Measurements from ENCODE around the gene PTGS1.
"Not testable (repeated sequence)": the region's sequence is repeated elsewhere in the genome, so short reads cannot be mapped to it uniquely, and the experiment has no call there.

PTGS1 gene

DNA sequence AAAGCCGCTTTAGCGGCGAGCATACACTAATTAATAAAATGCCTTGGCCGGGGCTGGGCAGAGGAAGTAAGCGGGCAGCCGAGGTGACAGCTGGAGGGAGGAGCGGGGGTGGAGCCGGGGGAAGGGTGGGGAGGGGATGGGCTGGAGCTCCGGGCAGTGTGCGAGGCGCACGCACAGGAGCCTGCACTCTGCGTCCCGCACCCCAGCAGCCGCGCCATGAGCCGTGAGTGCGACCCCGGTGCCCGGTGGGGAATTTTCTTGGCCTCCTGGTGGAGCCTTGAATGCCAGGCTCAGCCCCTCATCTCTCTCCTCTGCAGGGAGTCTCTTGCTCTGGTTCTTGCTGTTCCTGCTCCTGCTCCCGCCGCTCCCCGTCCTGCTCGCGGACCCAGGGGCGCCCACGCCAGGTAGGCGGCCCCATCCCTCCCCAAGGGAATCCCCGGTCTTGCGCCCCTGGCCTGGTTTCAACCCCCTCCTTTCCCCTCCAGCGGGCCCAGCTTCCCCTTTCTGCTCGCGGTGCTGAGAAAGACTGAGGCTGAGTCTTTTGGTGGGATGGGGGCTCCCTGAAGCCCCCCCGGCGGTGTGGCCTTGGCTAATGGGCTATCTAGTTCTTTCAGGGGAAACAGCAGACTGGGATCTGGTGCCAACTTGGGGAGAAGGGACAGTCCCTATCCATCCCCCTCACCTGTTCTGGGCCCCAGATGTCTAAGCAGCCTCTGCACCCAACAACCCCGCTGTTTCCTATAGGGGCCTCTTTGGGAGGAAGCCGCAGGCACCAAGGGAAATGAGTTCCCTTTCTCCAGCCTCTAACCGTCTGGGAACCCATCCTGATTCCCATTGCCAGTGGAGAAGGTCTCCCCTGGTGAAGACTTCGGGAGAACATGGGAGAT is at the start of gene PTGS1:
PTGS1 (plus strand) TSS at position 156 of the 887 bp plus-strand sequence; CDS start at position 217, 61 bp downstream.
- DNase-seq (ENCODE audit: low read depth): no peak

DNA sequence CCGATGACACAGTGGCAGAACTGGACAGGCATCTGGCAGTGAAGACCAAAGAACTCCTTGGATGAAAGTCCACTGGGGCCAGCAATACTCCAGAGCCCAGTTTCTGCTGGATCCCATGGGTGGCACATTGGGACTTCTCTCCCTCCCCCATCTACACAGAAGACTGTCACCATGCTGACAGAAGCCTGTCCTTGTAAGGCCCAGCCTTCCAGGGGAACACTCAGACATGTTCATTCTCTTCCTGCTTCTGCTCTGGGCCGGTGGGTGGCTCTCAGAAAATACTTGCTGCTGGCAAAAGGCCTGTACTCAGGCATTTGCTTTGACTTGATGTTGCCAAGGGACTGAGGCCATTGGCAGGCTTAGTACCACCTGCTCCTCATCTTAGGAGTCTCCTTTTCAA is 48.3 kb upstream of the PTGS1 start:
- no peak for DNase-seq (ENCODE audit: low read depth)

DNA sequence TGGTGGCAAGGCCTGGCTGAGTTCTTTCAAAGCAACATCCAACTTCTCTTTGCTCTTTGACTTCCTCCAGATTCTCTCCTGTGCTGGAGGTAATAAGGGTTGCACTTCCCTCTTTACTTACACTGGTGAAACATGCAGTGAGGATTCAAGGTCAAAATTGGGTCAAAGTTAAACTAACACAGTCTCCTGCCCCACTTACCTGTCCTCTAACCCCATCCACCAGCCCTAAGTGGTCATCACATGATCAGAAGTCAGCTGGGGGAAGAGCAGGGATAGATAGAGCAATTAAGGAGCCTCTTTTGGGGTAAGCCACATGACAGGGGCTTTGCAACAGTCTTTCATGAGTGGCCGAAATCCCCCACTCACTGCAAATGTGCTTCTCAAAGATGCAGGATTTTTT is 46.2 kb upstream of the PTGS1 start:
- DNase-seq (ENCODE audit: low read depth): not testable (repeated sequence)

DNA sequence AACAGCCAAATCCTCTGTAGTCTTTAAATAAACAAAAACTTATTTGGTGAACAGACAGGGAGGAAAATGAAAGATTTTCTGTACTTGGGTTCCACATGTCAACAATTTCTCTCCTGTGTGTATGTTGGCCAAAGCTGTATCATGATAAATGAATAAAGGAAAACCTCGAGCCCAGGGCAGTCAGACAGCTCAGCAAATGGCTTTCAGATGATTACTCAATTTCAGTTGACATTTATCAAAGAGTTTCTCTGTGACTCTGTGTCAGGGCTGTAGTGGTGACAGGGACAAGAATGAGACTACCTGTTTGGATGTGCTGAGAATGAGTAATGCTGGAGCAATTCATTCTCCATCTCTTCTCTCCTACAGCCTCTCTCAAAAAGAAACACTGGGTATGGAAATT is 45.7 kb upstream of the PTGS1 start:
- no peak for DNase-seq (ENCODE audit: low read depth)

DNA sequence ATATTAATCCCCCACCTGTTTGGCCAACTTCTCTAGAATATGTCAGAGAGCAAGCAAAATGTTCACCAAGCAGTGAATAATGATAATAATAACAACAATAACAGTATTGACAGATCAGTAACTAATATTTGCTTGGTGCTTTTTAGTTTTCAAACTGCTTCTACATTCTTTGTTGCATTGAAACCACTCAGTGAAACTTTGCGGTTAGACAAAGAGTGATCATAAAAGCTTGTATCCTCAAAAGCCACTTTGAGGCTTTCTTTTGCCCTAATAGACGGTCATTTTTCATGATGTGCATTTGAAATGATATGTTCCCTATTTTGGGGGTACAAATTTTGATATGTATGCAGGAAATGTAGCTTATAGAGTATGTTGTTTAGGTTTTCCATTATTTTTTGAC is 43.6 kb upstream of the PTGS1 start:
- DNase-seq (ENCODE audit: low read depth): no peak

DNA sequence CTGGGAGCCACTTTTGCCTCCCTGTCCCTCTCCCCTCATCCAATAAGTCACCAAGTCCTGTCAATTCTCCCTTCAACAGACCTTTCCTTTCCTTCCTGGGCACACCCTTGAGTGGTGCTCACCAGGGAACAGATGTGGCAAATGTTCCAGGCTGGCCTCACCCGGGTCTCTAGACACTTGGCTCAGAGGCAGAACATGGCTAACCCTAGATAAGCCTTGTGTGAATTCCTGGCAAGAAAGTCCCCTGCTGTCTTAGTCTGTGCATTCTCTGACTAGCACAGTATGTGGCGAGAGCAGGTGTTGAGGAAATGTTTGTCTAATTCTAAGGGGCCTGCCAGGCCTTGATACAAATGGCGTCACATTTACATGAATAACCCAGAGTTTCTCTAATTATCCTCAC is 41.2 kb upstream of the PTGS1 start:
- DNase-seq (ENCODE audit: low read depth): no peak

DNA sequence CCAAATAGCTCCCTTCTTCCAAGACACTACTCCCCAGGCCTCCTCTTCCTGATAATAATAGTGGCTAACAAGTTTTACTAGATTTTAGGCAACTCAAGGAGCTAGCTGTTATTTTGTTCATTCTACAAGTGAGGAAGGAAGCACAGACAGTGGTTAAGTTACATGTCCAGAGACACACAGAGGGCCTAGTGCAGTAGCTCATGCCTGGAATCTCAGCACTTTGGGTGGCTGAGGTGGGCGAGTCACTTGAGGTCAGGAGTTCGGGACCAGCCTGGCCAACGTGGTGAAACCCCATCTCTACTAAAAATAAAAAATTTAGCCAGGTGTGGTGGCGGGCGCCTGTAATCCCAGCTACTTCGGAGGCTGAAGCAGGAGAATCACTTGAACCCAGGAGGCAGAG is 40.4 kb upstream of the PTGS1 start:
- not testable (repeated sequence) for DNase-seq (ENCODE audit: low read depth)

DNA sequence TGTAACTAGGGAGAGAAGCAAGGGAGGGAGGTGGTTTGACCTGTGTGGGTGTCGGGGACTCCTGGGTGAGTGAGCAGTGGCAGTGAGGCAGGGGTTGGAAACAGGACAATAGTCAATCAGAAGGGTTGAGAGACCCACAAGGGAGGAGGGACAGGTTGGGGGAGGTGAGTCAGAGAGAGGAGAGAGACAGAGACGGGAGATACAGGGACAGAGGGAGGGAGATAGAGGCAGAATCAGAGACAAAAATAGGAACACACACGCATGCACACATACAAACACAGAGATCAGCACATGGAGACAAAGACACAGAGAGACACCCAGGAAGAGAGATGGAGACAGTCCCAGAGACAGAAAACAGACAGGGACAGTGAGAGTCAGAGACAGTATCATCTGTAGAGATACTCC is 39.3 kb upstream of the PTGS1 start:
- DNase-seq (ENCODE audit: low read depth): no peak

DNA sequence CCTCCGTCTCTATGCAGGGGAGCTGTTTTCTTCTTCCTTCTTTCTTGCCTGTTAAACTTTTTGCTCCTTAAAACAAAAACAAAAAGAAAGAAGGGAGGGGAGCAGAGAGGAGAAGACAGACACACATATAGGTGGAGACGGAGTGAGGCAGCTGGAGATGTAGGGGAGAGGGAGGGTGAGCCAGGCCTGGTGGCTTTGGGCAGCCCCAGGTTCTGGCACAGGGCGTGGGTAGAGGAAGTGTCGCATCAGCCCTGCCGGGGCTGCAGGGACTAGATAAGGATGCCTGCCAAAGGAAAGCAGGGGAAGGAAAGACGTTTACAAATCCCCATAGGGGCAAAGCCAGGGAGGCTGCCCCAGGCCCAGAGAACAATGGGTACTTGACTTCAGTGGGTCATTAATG is 38.7 kb upstream of the PTGS1 start:
- DNase-seq (ENCODE audit: low read depth): no peak

DNA sequence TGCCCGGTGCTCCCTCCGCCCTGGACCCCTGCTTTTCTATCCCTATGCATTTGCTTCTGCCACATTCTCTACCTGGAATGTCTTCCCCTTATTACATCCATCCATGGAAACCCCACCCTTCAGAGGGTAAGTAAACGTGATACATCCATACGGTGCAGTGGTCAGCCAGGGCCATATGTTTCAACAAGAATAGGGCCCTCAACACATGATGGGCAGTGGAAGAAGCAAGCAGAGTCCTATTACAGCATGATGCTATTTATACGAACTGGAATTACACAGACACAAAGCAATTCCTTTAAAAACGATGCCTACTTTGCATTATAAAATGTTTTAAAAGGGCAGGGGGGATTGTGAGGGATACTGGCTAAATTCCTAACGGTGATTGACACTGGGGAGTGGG is 38.2 kb upstream of the PTGS1 start:
- DNase-seq (ENCODE audit: low read depth): no peak

DNA sequence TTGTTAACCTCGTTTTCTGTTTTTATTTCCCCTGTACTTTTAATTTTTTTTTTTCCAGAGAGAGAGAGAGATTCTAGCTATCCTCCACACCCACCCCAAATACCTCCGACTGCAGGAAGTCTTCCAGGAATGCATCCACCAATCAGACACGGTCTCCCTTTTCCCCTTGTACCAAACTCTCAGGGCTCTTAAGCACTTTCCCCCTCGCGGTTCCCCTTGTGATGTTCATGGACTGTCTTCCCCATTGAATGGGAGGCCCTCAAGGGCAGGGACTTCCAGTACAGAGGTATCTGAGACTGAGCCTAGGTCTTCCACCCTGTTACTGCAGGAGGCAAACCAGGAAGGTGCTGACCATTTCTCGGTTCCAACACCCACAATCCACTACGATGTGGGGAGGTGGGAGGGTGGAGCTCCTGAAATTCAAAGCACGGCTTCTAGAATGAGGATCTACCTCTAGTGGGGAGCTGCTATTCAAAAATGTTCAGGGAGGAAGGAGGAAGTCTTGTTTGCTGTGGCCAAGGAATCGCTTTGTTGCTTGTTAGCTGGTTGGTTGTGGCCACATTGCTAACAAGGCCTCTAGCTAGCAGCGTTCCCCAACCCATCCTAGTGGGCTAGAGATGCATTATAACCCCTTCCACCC is 37.5 kb upstream of the PTGS1 start:
- DNase-seq (ENCODE audit: low read depth): no peak

DNA sequence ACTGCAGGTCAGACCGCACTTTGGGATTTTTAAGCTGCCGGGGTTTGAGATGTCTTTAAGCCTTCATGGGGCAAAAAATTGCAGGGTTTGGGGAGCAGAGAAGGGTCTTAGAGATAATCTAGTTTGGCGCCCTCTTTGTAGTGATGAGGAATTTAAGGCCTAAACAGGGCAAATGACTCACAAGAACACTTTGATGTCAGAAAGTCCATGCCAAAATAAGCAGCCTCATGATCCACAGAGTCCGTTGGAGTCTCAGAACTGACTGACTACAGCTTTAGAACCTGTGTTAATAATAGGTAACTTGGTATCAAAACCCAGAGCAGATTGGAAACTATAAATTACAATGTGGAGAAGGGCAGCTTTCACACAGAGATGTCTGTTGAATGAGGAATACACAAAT is 35.9 kb upstream of the PTGS1 start:
- no peak for DNase-seq (ENCODE audit: low read depth)

DNA sequence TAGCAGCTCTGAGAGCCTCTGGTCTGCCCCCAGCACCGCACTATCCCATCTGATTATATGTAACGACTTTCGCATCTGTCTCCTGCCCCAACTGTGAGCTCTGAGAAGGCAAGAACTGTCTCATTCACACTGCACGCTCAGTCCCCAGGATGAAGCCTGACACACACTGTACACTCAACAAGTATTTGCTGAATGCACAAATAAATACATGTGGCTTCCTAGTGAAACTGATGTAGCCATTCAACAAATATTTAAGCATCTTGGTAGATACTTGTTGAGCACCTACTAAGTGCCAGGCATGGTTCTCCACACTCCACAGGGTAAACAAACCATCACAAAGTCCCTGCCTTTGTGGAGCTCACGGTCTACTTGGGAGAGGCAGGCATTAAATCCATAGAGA is 34.6 kb upstream of the PTGS1 start:
- DNase-seq (ENCODE audit: low read depth): no peak

DNA sequence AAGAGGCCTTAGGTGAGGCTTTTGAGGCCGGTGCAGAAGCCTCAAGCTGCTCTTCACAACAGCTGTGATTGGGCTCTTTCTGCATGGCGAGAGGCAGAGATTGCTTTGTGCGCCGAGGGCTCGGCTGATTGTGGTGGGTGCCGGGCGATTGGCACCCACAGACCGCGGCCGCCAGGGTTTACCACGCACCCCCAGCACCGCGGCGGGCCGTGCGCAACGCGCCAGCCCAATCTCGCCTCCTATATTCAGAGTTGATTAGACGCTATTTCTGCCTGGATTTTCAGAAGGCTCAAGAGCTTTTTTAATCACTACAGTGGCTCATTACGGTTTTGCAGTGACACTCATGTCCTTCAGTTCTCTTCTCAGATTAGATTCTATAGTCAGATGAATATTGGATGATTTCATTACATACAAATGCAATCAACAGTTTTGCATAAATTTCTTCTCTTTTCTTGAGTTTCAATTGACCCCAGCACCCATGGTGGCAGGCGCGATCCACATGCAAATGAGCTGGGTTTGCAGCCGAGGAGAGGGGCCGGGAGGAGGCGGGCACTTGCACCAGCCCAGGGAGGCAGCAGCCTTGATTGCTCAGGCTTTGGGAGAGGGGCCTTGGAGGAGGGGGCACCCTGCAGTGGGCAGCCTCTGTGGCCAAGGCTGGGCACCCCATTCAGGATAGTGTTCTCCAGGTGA is 33.8 kb upstream of the PTGS1 start:
- no peak for DNase-seq (ENCODE audit: low read depth)

DNA sequence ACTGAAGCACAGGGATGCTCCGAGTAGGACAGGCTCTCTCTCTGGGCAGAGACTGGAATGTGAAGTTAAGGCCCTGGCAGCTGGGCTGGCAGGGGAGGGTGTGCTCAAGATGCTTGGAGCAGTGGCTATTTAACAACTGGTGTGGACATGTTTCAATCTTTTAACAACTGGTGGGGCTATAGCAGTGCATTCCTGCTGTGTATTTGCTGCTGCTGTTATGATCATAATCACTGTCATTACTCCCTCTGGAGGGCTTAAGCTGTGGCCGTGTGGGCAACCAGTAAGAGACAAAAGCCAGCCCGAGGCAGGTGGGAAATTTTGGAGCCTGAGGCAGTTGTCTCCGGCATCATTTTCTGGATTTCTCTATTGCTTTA is 33.3 kb upstream of the PTGS1 start:
- DNase-seq (ENCODE audit: low read depth): no peak

DNA sequence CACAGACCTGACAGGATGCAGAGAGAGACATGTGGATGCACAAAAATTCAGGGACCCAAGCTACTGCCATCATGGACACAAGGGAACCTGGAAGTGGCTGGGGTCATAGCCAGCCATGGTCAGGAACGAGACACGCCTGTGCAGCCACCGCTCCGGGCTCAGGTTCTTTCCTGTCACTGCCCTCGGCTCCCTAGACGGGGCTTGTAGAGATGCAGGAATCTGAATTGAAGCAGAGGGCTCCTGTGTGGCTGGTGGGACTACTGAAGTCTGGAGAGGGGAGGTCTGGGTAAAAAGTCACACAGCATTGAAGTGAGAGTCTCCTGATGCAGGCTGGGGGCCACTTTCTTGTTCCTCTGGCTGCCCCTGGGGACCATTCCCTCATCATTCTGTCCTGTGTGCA is 32.3 kb upstream of the PTGS1 start:
- no peak for DNase-seq (ENCODE audit: low read depth)

DNA sequence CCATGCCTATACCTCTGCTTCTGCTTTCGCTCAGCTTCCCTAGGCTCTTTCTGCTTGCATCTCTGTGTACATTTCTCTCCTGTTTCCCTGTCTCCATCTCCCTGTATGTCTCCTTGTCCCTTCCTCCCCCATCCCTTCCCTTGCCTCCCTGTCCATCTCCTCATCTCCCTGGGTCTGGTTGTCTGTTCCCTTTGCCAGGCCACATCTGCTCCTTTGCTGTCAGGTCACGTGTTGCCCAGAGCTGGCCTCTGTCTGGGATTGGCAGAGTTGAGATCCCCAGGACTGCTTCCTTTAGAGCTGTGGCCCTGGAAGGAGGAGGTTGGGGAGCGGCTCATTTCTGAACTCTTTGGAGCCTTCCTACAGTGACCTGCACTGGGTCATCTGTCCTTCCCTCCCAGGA is 31.8 kb upstream of the PTGS1 start:
- no peak for DNase-seq (ENCODE audit: low read depth)

DNA sequence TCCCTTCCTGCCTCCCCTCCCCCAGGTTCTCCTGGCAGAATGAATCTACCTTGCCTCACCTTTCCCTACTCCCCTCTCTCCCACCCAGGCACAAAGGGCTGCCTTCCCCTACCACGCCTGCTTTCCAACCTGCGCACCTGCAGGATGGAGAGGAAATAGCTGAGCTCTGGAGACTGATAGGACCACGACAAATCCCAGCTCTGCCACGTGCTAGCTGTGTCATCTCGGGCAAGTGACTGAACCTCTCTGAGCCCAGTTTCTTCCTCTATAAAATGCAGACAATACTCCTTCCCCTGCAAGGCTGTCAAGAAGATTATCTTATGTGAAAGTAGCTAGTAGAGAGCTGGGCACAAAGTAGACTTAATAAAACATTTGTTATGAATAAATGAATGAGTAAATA is 31.2 kb upstream of the PTGS1 start:
- no peak for DNase-seq (ENCODE audit: low read depth)

DNA sequence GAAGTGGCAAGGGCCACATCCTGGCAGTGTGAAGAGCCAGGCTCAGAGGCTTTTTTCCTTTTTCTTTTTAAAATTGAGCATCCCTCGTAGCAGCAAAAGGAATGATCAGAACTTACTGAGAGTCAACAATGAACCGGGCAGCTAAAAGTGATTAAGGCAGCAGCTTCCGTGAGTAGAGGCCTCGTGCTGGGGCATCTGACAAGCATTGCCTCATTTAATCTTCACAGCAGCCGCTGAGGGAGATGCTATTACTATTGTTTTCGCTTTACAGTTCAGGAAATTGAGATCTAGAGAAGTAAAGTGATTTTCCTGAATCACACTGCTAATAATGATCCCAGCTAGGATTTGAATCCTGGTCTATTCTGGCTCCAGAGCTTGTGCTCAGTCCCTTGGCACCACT is 30.7 kb upstream of the PTGS1 start:
- no peak for DNase-seq (ENCODE audit: low read depth)

DNA sequence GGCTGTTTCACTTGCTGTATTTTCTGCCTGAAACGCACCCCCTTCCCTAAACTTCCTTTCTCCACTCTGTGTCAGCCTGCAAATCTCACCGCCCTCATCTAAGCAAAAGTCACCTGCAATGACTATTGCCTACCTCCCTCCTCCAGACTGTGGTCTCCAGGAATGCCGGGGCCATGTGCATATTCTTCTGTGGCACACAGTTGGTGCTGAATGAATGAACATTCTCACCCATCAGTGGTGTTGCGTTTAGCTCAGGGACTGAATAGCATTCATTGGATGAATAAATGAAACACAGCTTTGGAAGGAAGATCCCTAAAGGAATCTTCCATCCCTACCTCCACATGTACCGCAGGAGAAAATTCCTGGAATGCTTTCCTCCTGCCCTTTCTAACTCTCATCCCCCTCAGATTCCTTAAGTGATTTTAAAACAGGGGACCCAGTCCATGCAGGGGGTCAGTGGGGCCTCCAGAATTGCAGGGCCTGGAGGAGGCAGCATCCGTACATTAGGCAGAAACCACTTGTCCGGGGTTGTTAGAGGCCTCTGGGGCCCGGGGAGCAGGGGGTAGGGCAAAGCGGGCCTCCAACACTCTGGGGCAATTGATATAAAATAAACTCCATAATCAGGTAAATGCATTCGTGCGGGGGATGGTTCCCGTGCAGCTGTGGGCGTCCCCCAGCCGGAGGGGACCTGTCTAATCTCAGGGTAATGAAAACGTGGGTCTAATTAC is 28.3 kb upstream of the PTGS1 start:
- no peak for DNase-seq (ENCODE audit: low read depth)

DNA sequence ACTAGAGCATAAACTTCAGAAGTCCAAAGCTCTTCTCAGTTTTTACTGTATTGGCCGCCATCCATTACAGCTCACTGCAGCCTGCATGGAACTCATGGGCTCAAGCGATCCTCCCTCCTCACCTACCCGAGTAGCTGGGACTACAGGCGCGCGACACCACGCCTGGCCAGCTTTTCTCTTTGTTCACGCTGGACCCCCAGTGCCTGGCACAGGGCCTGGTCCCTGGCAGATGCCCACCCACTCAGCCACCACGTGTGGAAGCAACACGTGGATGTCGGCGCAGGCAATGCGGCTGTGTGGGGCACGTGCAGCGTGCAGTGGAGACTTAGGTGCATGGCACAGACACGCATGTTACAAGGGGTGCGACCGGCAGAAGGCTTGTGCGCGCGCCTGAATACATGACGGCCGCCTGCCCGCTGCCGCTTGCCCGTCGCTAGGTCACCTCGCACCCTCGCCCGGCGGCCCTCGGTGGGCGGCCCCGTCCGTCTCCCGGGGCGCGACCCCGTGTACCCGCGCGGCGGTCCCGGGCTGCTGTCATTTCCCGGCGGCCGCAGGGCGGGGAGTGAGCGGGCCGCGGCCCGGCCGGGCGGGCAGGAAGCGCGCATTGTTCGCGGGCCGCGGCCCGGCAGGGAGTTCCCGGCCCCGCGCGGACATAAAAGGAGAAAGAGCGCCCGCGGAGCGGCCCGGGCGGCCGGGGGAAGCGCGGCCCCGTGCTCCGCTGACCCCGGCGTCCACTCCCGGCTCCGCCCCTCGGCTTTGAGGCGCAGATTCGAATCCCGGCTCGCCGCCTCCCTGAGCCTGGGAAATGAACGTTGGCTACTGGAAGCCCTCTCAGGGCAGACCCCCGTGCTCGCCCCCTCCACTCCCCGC is 24.1 kb upstream of the PTGS1 start:
- DNase-seq (ENCODE audit: low read depth): no peak
